Thyroid gland (tissue), 4 donors: Measurements from ENCODE around the gene HLA-DRB5. TPM values are rescaled to one million over a fixed set of nuclear protein-coding genes. Genes with fewer than 3 reads are reported as not detected.

Experiments
- DNase-seq, 2 donors: peaks; one replicate each; pipeline ENCODE4 v3.0.0-alpha.2; 2019
- H3K27ac ChIP-seq, 3 donors: fragments of 200-600 bp; sonication (generic); 1 replicate in 2 of 3; 2 replicates in 1 of 3; pipeline ENCODE4 v1.5.1; 2016 to 2019; ENCODE audit warnings: mild to moderate bottlenecking in 1 of 3, moderate library complexity in 1 of 3
- H3K27me3 ChIP-seq: fragments of 200-600 bp; sonication (generic); one replicate; pipeline ENCODE4 v1.5.1; 2019
- H3K36me3 ChIP-seq, 2 donors: fragments of 200-600 bp; sonication (generic); one replicate each; pipeline ENCODE4 v1.5.1; 2016 to 2019
- H3K4me1 ChIP-seq, 2 donors: fragments of 200-600 bp; sonication (generic); one replicate each; pipeline ENCODE4 v1.5.1; 2017 to 2019
- H3K4me3 ChIP-seq, 3 donors: fragments of 200-600 bp; sonication (generic); replicated peaks in 1 of 3; 1 replicate in 2 of 3; 2 replicates in 1 of 3; pipeline ENCODE4 v1.5.1; 2016; ENCODE audit warnings: mild to moderate bottlenecking in 1 of 3
- H3K9me3 ChIP-seq: fragments of 200-600 bp; sonication (generic); one replicate; pipeline ENCODE4 v1.5.1; 2017
- POLR2A ChIP-seq, 2 donors: fragments of 450-650 bp; IDR thresholded peaks; one replicate each; pipeline ENCODE4 v1.6.1; 2017; ENCODE audit warnings: antibody characterized with exemption in 2 of 2, mild to moderate bottlenecking in 2 of 2, moderate library complexity in 1 of 2
- WGBS, 2 donors: methylation state at CpG; one replicate each; pipeline ENCODE4 v1.1.5; 2017; 5-methylcytosine and 5-hydroxymethylcytosine counted together
- intact Hi-C: fragments of 100-400 bp; cut with DNase I; formaldehyde crosslinking; loops from one replicate; pipeline ENCODE4 v1.15.1; 2023
- total RNA-seq, 4 donors: library from RNA; depleted of rRNA; stranded (reverse); fragments of >200 nt; gene quantifications; one replicate each; pipeline ENCODE4 v1.2.3, GENCODE V29; 2016
- TF ChIP-seq, protein P1 (sequence below), 6 experiments: fragments of 200-600 bp in 3 of 6; fragments of 450-650 bp in 3 of 6; sonication (generic) in 3 of 6; IDR thresholded peaks; one replicate each; pipeline ENCODE4 v1.5.1; 2016 to 2019; ENCODE audit warnings: antibody characterized with exemption in 6 of 6, mild to moderate bottlenecking in 2 of 6, inconsistent platforms in 1 of 6, moderate library complexity in 1 of 6

The HLA-DRB5 gene
- total RNA-seq, 4 donors from 2014 or later = 1.6 to 25.6 TPM; not detected in 2

- H3K27me3 ChIP-seq = no peaks in the 10 kb centered on the region
- no peaks in the 10 kb centered on the region for H3K9me3 ChIP-seq
- no peak for DNase-seq
- no peaks in the 10 kb centered on the region for H3K36me3 ChIP-seq
- intact Hi-C loops = no loop called here
- no peaks in the 10 kb centered on the region for H3K4me1 ChIP-seq
- WGBS, 2 donors = 11 to 30% methylated on average over 9 to 11 of the region's 13 CpGs
- H3K4me3 ChIP-seq = no peak overlapping the region
- H3K27ac ChIP-seq = no peak overlapping the region
- TF ChIP-seq, protein P1, sequence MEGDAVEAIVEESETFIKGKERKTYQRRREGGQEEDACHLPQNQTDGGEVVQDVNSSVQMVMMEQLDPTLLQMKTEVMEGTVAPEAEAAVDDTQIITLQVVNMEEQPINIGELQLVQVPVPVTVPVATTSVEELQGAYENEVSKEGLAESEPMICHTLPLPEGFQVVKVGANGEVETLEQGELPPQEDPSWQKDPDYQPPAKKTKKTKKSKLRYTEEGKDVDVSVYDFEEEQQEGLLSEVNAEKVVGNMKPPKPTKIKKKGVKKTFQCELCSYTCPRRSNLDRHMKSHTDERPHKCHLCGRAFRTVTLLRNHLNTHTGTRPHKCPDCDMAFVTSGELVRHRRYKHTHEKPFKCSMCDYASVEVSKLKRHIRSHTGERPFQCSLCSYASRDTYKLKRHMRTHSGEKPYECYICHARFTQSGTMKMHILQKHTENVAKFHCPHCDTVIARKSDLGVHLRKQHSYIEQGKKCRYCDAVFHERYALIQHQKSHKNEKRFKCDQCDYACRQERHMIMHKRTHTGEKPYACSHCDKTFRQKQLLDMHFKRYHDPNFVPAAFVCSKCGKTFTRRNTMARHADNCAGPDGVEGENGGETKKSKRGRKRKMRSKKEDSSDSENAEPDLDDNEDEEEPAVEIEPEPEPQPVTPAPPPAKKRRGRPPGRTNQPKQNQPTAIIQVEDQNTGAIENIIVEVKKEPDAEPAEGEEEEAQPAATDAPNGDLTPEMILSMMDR (IDR thresholded peaks at IDR 0.05) = no peak
- no peak for TF ChIP-seq POLR2A (IDR thresholded peaks at IDR 0.05)
Measured at GRCh38 chr6:32558426-32559057, 28.5 kb upstream of the HLA-DRB5 start.

GRCh38 chr6:32554116-32554965, 24.3 kb upstream of the HLA-DRB5 start:
- H3K9me3 ChIP-seq = no peaks in the 10 kb centered on the region
- no peak overlapping the region for H3K27ac ChIP-seq
- 40 to 61% methylated on average over 1 to 4 of the region's 9 CpGs for WGBS, 2 donors
- no peaks in the 10 kb centered on the region for H3K4me1 ChIP-seq
- no peak overlapping the region for H3K4me3 ChIP-seq
- DNase-seq = no peak
- TF ChIP-seq, protein P1 (IDR thresholded peaks at IDR 0.05) = no peak
- no peak for TF ChIP-seq POLR2A (IDR thresholded peaks at IDR 0.05)
- intact Hi-C loops = no loop called here
- no peaks in the 10 kb centered on the region for H3K36me3 ChIP-seq
- H3K27me3 ChIP-seq = no peaks in the 10 kb centered on the region

GRCh38 chr6:32553037-32553742, 23.1 kb upstream of the HLA-DRB5 start:
- Histone ChIP-seq H3K27me3 (no peaks in the 10 kb centered on the region), H3K27ac (no peak overlapping the region), H3K9me3 (no peaks in the 10 kb centered on the region), H3K4me3 (no peak overlapping the region), H3K36me3 (no peaks in the 10 kb centered on the region), H3K4me1 (no peaks in the 10 kb centered on the region)
- DNase-seq = no peak
- WGBS, 2 donors = 17 to 30% methylated on average over 4 to 5 of the region's 5 CpGs
- TF ChIP-seq, protein P1 (IDR thresholded peaks at IDR 0.05) = no peak
- TF ChIP-seq POLR2A (IDR thresholded peaks at IDR 0.05) = no peak
- intact Hi-C loops = no loop called here

DNA sequence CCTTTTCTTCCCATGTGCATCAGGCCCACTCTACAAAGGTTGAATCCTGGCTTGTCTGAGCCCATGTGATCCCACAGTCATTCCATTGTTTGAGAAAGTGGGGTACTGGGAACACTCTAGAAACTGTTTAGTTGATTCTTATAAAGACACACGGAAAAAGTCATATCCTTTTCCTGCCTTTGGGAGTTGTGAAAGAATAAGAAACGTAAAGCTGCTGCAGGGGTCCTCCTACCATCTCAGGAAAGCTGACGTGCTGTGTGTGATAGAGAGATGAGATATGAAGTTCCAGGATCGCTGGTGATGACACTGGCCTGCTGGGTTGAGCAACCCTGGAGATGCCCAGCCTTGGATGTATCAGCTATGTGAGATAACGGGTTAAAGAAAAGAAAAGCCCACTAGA, 21.3 kb upstream of the HLA-DRB5 start:
- no peak for DNase-seq
- WGBS, 2 donors = 39 to 40% methylated on average over 4 of the region's 5 CpGs
- intact Hi-C loops = no loop called here

More for the DNA sequence above, 21.3 kb upstream of the HLA-DRB5 start:
- TF ChIP-seq, protein P1 (IDR thresholded peaks at IDR 0.05) = no peak
- no peak for TF ChIP-seq POLR2A (IDR thresholded peaks at IDR 0.05)
- Histone ChIP-seq H3K4me1 (no peaks in the 10 kb centered on the region), H3K27ac (no peak overlapping the region), H3K4me3 (no peak overlapping the region), H3K27me3 (no peaks in the 10 kb centered on the region), H3K9me3 (no peaks in the 10 kb centered on the region), H3K36me3 (no peaks in the 10 kb centered on the region)
